H1 (cell line): ENCODE results near the gene SLC35F3. TPM values are rescaled to one million over a fixed set of nuclear protein-coding genes. Genes with fewer than 3 reads are reported as not detected.
"Not testable (repeated sequence)": the region's sequence is repeated elsewhere in the genome, so short reads cannot be mapped to it uniquely, and the experiment has no call there.

ENCODE experiments used
- CTCF ChIA-PET: fragments of 300-600 bp; sonication (Branson Sonifier 250); formaldehyde crosslinking; loops from one replicate; lab custom pipeline; 2021; ENCODE audit not compliant: partially characterized antibody; lab: Charles Lee
- POLR2A ChIA-PET: fragments of 300-600 bp; sonication (Branson Sonifier 250); formaldehyde crosslinking; loops from one replicate; lab custom pipeline; 2021; ENCODE audit warnings: inconsistent platforms; ENCODE audit not compliant: partially characterized antibody; lab: Charles Lee
- DNase-seq, 2 experiments: peaks; one replicate each; pipeline versions ENCODE4 v3.0.0 to v3.0.0-alpha.2; 2010 to 2022; ENCODE audit warnings: low spot score in 2 of 2, low read depth in 1 of 2, mixed read lengths in 1 of 2
- FAIRE-seq: peaks from 2 replicates; lab custom pipeline; 2011; peaks lifted over from hg19 to GRCh38; lab: Jason Lieb, UNC
- H2AFZ ChIP-seq: 2 replicates; pipeline ENCODE4 v1.8.1; 2012; ENCODE audit warnings: low read length, inconsistent platforms
- H2AK5ac ChIP-seq: 2 replicates; pipeline ENCODE4 v1.6.1; 2013; ENCODE audit warnings: low read depth, low read length
- H2BK120ac ChIP-seq: replicated peaks from 2 replicates; pipeline ENCODE3; 2013; ENCODE audit warnings: low read depth, low read length, inconsistent platforms
- H2BK12ac ChIP-seq: 2 replicates; pipeline ENCODE4 v1.6.1; 2013; ENCODE audit warnings: low read depth, low read length
- H2BK15ac ChIP-seq: 2 replicates; pipeline ENCODE4 v1.6.1; 2013; ENCODE audit warnings: low read length
- H2BK20ac ChIP-seq: 2 replicates; pipeline ENCODE4 v1.6.1; 2013; ENCODE audit warnings: low read length
- H2BK5ac ChIP-seq: 2 replicates; pipeline ENCODE4 v1.6.1; 2013; ENCODE audit warnings: low read depth, low read length
- H3K14ac ChIP-seq: 2 replicates; pipeline ENCODE4 v1.6.1; 2013; ENCODE audit warnings: inconsistent platforms; ENCODE audit not compliant: insufficient read length
- H3K18ac ChIP-seq: 2 replicates; pipeline ENCODE4 v1.6.1; 2013; ENCODE audit warnings: low read length; ENCODE audit errors: extremely low read depth
- H3K23ac ChIP-seq: 2 replicates; pipeline ENCODE4 v1.6.1; 2013; ENCODE audit warnings: inconsistent platforms; ENCODE audit not compliant: insufficient read length
- H3K23me2 ChIP-seq: 2 replicates; pipeline ENCODE4 v1.6.1; 2013; ENCODE audit warnings: low read depth, low read length
- H3K27ac ChIP-seq: 2 replicates; pipeline ENCODE4 v1.6.1; 2011; ENCODE audit warnings: low read depth, low read length, inconsistent platforms
- H3K27me3 ChIP-seq, 4 experiments: replicated peaks in 1 of 4; 1 replicate in 1 of 4; 2 replicates in 3 of 4; pipeline versions ENCODE4 v1.6.1 to v1.8.1; 2011 to 2013; ENCODE audit warnings: low read length in 3 of 4, mild to moderate bottlenecking in 3 of 4, inconsistent platforms in 2 of 4, mixed read lengths in 2 of 4, moderate library complexity in 1 of 4; ENCODE audit not compliant: control insufficient read depth in 3 of 4, insufficient read depth in 3 of 4; ENCODE audit errors: extremely low read depth in 1 of 4
- H3K36me3 ChIP-seq, 4 experiments: 2 replicates each; pipeline versions ENCODE4 v1.6.1 to v1.8.1; 2011 to 2013; ENCODE audit warnings: mild to moderate bottlenecking in 4 of 4, low read length in 3 of 4, moderate library complexity in 2 of 4, control low read depth in 1 of 4, inconsistent platforms in 1 of 4; ENCODE audit not compliant: insufficient read depth in 4 of 4, control insufficient read depth in 2 of 4
- H3K4ac ChIP-seq: replicated peaks from 2 replicates; pipeline ENCODE3; 2013; ENCODE audit warnings: low read length, low read depth, mixed read lengths, inconsistent platforms; ENCODE audit not compliant: insufficient read length
- H3K4me1 ChIP-seq, 4 experiments: replicated peaks in 1 of 4; 1 replicate in 1 of 4; 2 replicates in 3 of 4; pipeline versions ENCODE4 v1.6.1 to v1.8.1; 2011 to 2013; ENCODE audit warnings: low read length in 3 of 4, inconsistent platforms in 2 of 4, mixed read lengths in 1 of 4; ENCODE audit not compliant: insufficient read depth in 4 of 4, control insufficient read depth in 3 of 4
- H3K4me2 ChIP-seq, 2 experiments: 2 replicates each; pipeline versions ENCODE4 v1.6.1 to v1.8.1; 2011 to 2013; ENCODE audit warnings: low read depth in 2 of 2, low read length in 2 of 2, control low read depth in 1 of 2, inconsistent platforms in 1 of 2, mild to moderate bottlenecking in 1 of 2; ENCODE audit not compliant: insufficient read depth in 1 of 2
- H3K4me3 ChIP-seq, 4 experiments: fragments of 200-600, 300-600 bp in 1 of 4; sonication (generic), shearing (Covaris generic), sonication (Bioruptor Twin) in 1 of 4; 2 replicates each; pipeline versions ENCODE4 v1.5.1 to v1.8.1; 2011 to 2016; ENCODE audit warnings: low read length in 4 of 4, low read depth in 3 of 4, control low read depth in 2 of 4, inconsistent platforms in 2 of 4, mild to moderate bottlenecking in 2 of 4, mixed read lengths in 1 of 4, moderate library complexity in 1 of 4; ENCODE audit not compliant: insufficient read depth in 2 of 4; ENCODE audit errors: extremely low read depth in 1 of 4
- H3K56ac ChIP-seq: replicated peaks from 2 replicates; pipeline ENCODE3; 2013; ENCODE audit warnings: low read depth, mild to moderate bottlenecking, mixed read lengths, low read length, inconsistent platforms; ENCODE audit not compliant: insufficient read length
- H3K79me1 ChIP-seq: 2 replicates; pipeline ENCODE4 v1.6.1; 2013; ENCODE audit warnings: low read depth, low read length, control low read depth
- H3K79me2 ChIP-seq, 2 experiments: 2 replicates each; pipeline versions ENCODE4 v1.6.1 to v1.8.1; 2012 to 2013; ENCODE audit warnings: low read length in 2 of 2, mild to moderate bottlenecking in 2 of 2, inconsistent platforms in 1 of 2; ENCODE audit not compliant: insufficient read depth in 2 of 2, control insufficient read depth in 1 of 2
- H3K9ac ChIP-seq, 4 experiments: replicated peaks in 1 of 4; 1 replicate in 1 of 4; 2 replicates in 3 of 4; pipeline versions ENCODE4 v1.6.1 to v1.8.1; 2011 to 2013; ENCODE audit warnings: low read depth in 3 of 4, low read length in 3 of 4, control low read depth in 2 of 4, mild to moderate bottlenecking in 2 of 4, moderate library complexity in 2 of 4, inconsistent platforms in 1 of 4; ENCODE audit errors: extremely low read depth in 1 of 4
- H3K9me3 ChIP-seq, 2 experiments: 2 replicates each; pipeline versions ENCODE4 v1.6.1 to v1.8.1; 2012 to 2013; ENCODE audit warnings: mild to moderate bottlenecking in 2 of 2, moderate library complexity in 2 of 2, control low read depth in 1 of 2, inconsistent platforms in 1 of 2, low read depth in 1 of 2, low read length in 1 of 2, mixed read lengths in 1 of 2; ENCODE audit not compliant: insufficient read depth in 2 of 2
- H4K20me1 ChIP-seq, 2 experiments: replicated peaks in 1 of 2; 2 replicates each; pipeline versions ENCODE3 to v1.8.1; 2011 to 2013; ENCODE audit warnings: inconsistent platforms in 2 of 2, low read length in 2 of 2, mild to moderate bottlenecking in 1 of 2; ENCODE audit not compliant: insufficient read depth in 2 of 2, control insufficient read depth in 1 of 2
- H4K5ac ChIP-seq: 2 replicates; pipeline ENCODE4 v1.6.1; 2013; ENCODE audit warnings: low read length, low read depth, mixed read lengths, inconsistent platforms; ENCODE audit not compliant: insufficient read length
- H4K8ac ChIP-seq: 2 replicates; pipeline ENCODE4 v1.8.0; 2013; ENCODE audit warnings: mild to moderate bottlenecking, moderate library complexity, low read length, inconsistent platforms; ENCODE audit not compliant: insufficient read depth; ENCODE audit errors: extremely low read depth
- H4K91ac ChIP-seq: replicated peaks from 2 replicates; pipeline ENCODE3; 2013; ENCODE audit warnings: low read length, mixed read lengths, inconsistent platforms; ENCODE audit not compliant: insufficient read length
- WGBS, 2 experiments: shearing (Covaris generic) in 1 of 2; methylation state at CpG; one replicate each; pipeline versions ENCODE4 v1.1.6 to v1.1.7; 2013 to 2015; ENCODE audit warnings: low lambda C conversion rate in 2 of 2, mixed read lengths in 2 of 2, inconsistent platforms in 1 of 2, low coverage in 1 of 2, missing lambda C conversion rate in 1 of 2; ENCODE audit not compliant: insufficient replicate concordance in 2 of 2, insufficient coverage in 1 of 2, insufficient read length in 1 of 2; ENCODE audit errors: extremely low coverage in 1 of 2, missing lambda C conversion rate in 1 of 2; 5-methylcytosine and 5-hydroxymethylcytosine counted together
- polyA plus RNA-seq, 7 experiments: library from polyadenylated mRNA; depleted of rRNA in 3 of 7; stranded (reverse) in 5 of 7; unstranded in 2 of 7; fragments of >200 nt in 5 of 7; fragments of 200-250 nt in 2 of 7; gene quantifications; 1 replicate in 5 of 7; 2 replicates in 1 of 7; 4 replicates in 1 of 7; pipeline versions ENCODE4 v1.2.1 to v1.2.3, GENCODE V29; 2011 to 2013; ENCODE audit warnings: missing spikeins in 2 of 7, mixed read lengths in 2 of 7
- total RNA-seq: library from RNA; stranded (reverse); fragmentation: NEBNext Ultra II Directional; extraction: Animal tissue kit (Norgen Biotek cat#: 25700); gene quantifications from 2 replicates; pipeline ENCODE4 v1.2.1, GENCODE V29; 2021

The SLC35F3 gene
- total and polyA plus RNA-seq, 2 of the 8 experiments (the other 6 are each of a cell fraction or from before 2014, with no cell fraction given), result 0.78 to 1.2 TPM

- H4K20me1 ChIP-seq, H3K27ac ChIP-seq, H2BK120ac ChIP-seq, H3K14ac ChIP-seq, H4K8ac ChIP-seq, H2AFZ ChIP-seq, H3K9me3 ChIP-seq, H4K91ac ChIP-seq, H2BK5ac ChIP-seq, H2BK12ac ChIP-seq, H2AK5ac ChIP-seq, POLR2A ChIA-PET, H3K18ac ChIP-seq, H3K23me2 ChIP-seq, H3K4me2 ChIP-seq, H3K79me2 ChIP-seq, H3K79me1 ChIP-seq, H3K4ac ChIP-seq, FAIRE-seq, H4K5ac ChIP-seq, H3K4me3 ChIP-seq, H2BK20ac ChIP-seq, H3K23ac ChIP-seq, H3K27me3 ChIP-seq, H2BK15ac ChIP-seq, H3K4me1 ChIP-seq, H3K36me3 ChIP-seq, H3K56ac ChIP-seq, H3K9ac ChIP-seq, DNase-seq: not testable (repeated sequence)
- CTCF ChIA-PET, result interaction anchor here (0.9 to 2.0 kb wide), 2 partner anchors 9 to 176 kb away, joined by 4 to 6 read pairs; no protein-coding TSS in a partner anchor
- WGBS, 2 experiments, result 93% methylated on average over 1 of the region's 1 CpG; no CpG with 5 or more reads in 1 of the 2 experiments
These were observed 397.2 kb downstream of the SLC35F3 start for GRCh38 chr1:234301663-234302062.
